ENCODE results near the gene GCNT1.
"Not testable (repeated sequence)": the region's sequence is repeated elsewhere in the genome, so short reads cannot be mapped to it uniquely, and the experiment has no call there.

Gene GCNT1

GRCh38 chr9:76425677-76426453 lies 33.1 kb upstream of the GCNT1 start:
- Histone ChIP-seq H3K4me1 (ENCODE audit: control insufficient read depth in 2 of 2, insufficient read depth in 2 of 2, low read length in 2 of 2) (no peaks in the 10 kb centered on the region), H3K9me3 (ENCODE audit: control insufficient read depth in 2 of 2, low read length in 2 of 2) (no peaks in the 10 kb centered on the region), H3K36me3 (ENCODE audit: control insufficient read depth in 2 of 2, insufficient read depth in 2 of 2, low read length in 2 of 2) (no peaks in the 10 kb centered on the region), H3K27ac (ENCODE audit: low read depth in 2 of 2, low read length in 2 of 2) (no peak overlapping the region), H3K9ac (ENCODE audit: low read depth in 1 of 2, low read length in 2 of 2) (no peak overlapping the region), H3K27me3 (ENCODE audit: control insufficient read depth in 2 of 2, insufficient read depth in 2 of 2, low read length in 2 of 2) (no peaks in the 10 kb centered on the region), H3K4me3 (ENCODE audit: low read length in 2 of 2) (no peak overlapping the region)

GRCh38 chr9:76426807-76427419 lies 32.1 kb upstream of the GCNT1 start:
- no peaks in the 10 kb centered on the region for H3K9me3 ChIP-seq (ENCODE audit: control insufficient read depth in 2 of 2, low read length in 2 of 2)
- H3K4me3 ChIP-seq (ENCODE audit: low read length in 2 of 2): no peak overlapping the region
- no peaks in the 10 kb centered on the region for H3K4me1 ChIP-seq (ENCODE audit: control insufficient read depth in 2 of 2, insufficient read depth in 2 of 2, low read length in 2 of 2)
- H3K36me3 ChIP-seq (ENCODE audit: control insufficient read depth in 2 of 2, insufficient read depth in 2 of 2, low read length in 2 of 2): no peaks in the 10 kb centered on the region
- H3K27me3 ChIP-seq (ENCODE audit: control insufficient read depth in 2 of 2, insufficient read depth in 2 of 2, low read length in 2 of 2): no peaks in the 10 kb centered on the region
- no peak overlapping the region for H3K27ac ChIP-seq (ENCODE audit: low read depth in 2 of 2, low read length in 2 of 2)
- H3K9ac ChIP-seq (ENCODE audit: low read depth in 1 of 2, low read length in 2 of 2): no peak overlapping the region

- Histone ChIP-seq H3K4me1 (ENCODE audit: control insufficient read depth in 2 of 2, insufficient read depth in 2 of 2, low read length in 2 of 2) (no peaks in the 10 kb centered on the region), H3K36me3 (ENCODE audit: control insufficient read depth in 2 of 2, insufficient read depth in 2 of 2, low read length in 2 of 2) (no peaks in the 10 kb centered on the region), H3K9ac (ENCODE audit: low read depth in 1 of 2, low read length in 2 of 2) (no peak overlapping the region), H3K27me3 (ENCODE audit: control insufficient read depth in 2 of 2, insufficient read depth in 2 of 2, low read length in 2 of 2) (no peaks in the 10 kb centered on the region), H3K9me3 (ENCODE audit: control insufficient read depth in 2 of 2, low read length in 2 of 2) (no peaks in the 10 kb centered on the region), H3K4me3 (ENCODE audit: low read length in 2 of 2) (no peak overlapping the region), H3K27ac (ENCODE audit: low read depth in 2 of 2, low read length in 2 of 2) (no peak overlapping the region)
Observed at GRCh38 chr9:76431601-76432000, 27.4 kb upstream of the GCNT1 start.

GRCh38 chr9:76433406-76433805 lies 25.6 kb upstream of the GCNT1 start:
- H3K27ac ChIP-seq (ENCODE audit: low read depth in 2 of 2, low read length in 2 of 2): no peak overlapping the region
- no peaks in the 10 kb centered on the region for H3K9me3 ChIP-seq (ENCODE audit: control insufficient read depth in 2 of 2, low read length in 2 of 2)
- no peaks in the 10 kb centered on the region for H3K4me1 ChIP-seq (ENCODE audit: control insufficient read depth in 2 of 2, insufficient read depth in 2 of 2, low read length in 2 of 2)
- H3K9ac ChIP-seq (ENCODE audit: low read depth in 1 of 2, low read length in 2 of 2): no peak overlapping the region
- no peaks in the 10 kb centered on the region for H3K36me3 ChIP-seq (ENCODE audit: control insufficient read depth in 2 of 2, insufficient read depth in 2 of 2, low read length in 2 of 2)
- no peak overlapping the region for H3K4me3 ChIP-seq (ENCODE audit: low read length in 2 of 2)
- H3K27me3 ChIP-seq (ENCODE audit: control insufficient read depth in 2 of 2, insufficient read depth in 2 of 2, low read length in 2 of 2): no peaks in the 10 kb centered on the region

GRCh38 chr9:76433836-76434235 lies 25.1 kb upstream of the GCNT1 start:
- Histone ChIP-seq H3K9ac (ENCODE audit: low read depth in 1 of 2, low read length in 2 of 2) (no peak overlapping the region), H3K36me3 (ENCODE audit: control insufficient read depth in 2 of 2, insufficient read depth in 2 of 2, low read length in 2 of 2) (no peaks in the 10 kb centered on the region), H3K27ac (ENCODE audit: low read depth in 2 of 2, low read length in 2 of 2) (no peak overlapping the region), H3K9me3 (ENCODE audit: control insufficient read depth in 2 of 2, low read length in 2 of 2) (no peaks in the 10 kb centered on the region), H3K4me1 (ENCODE audit: control insufficient read depth in 2 of 2, insufficient read depth in 2 of 2, low read length in 2 of 2) (no peaks in the 10 kb centered on the region), H3K4me3 (ENCODE audit: low read length in 2 of 2) (no peak overlapping the region), H3K27me3 (ENCODE audit: control insufficient read depth in 2 of 2, insufficient read depth in 2 of 2, low read length in 2 of 2) (no peaks in the 10 kb centered on the region)

- H3K9ac ChIP-seq (ENCODE audit: low read depth in 1 of 2, low read length in 2 of 2); H3K4me3 ChIP-seq (ENCODE audit: low read length in 2 of 2): not testable (repeated sequence)
Observed at GRCh38 chr9:76434897-76435296, 24.1 kb upstream of the GCNT1 start.

GRCh38 chr9:76437017-76437699 lies 21.8 kb upstream of the GCNT1 start:
- not testable (repeated sequence) for H3K36me3 ChIP-seq (ENCODE audit: control insufficient read depth in 2 of 2, insufficient read depth in 2 of 2, low read length in 2 of 2); H3K27me3 ChIP-seq (ENCODE audit: control insufficient read depth in 2 of 2, insufficient read depth in 2 of 2, low read length in 2 of 2); H3K27ac ChIP-seq (ENCODE audit: low read depth in 2 of 2, low read length in 2 of 2); H3K9ac ChIP-seq (ENCODE audit: low read depth in 1 of 2, low read length in 2 of 2); H3K9me3 ChIP-seq (ENCODE audit: control insufficient read depth in 2 of 2, low read length in 2 of 2); H3K4me1 ChIP-seq (ENCODE audit: control insufficient read depth in 2 of 2, insufficient read depth in 2 of 2, low read length in 2 of 2); H3K4me3 ChIP-seq (ENCODE audit: low read length in 2 of 2)

More at GRCh38 chr9:76434897-76435296, 24.1 kb upstream of the GCNT1 start:
- not testable (repeated sequence) for H3K9me3 ChIP-seq (ENCODE audit: control insufficient read depth in 2 of 2, low read length in 2 of 2); H3K27ac ChIP-seq (ENCODE audit: low read depth in 2 of 2, low read length in 2 of 2); H3K36me3 ChIP-seq (ENCODE audit: control insufficient read depth in 2 of 2, insufficient read depth in 2 of 2, low read length in 2 of 2); H3K27me3 ChIP-seq (ENCODE audit: control insufficient read depth in 2 of 2, insufficient read depth in 2 of 2, low read length in 2 of 2); H3K4me1 ChIP-seq (ENCODE audit: control insufficient read depth in 2 of 2, insufficient read depth in 2 of 2, low read length in 2 of 2)

GRCh38 chr9:76438841-76439588 lies 20.0 kb upstream of the GCNT1 start:
- Histone ChIP-seq H3K9ac (ENCODE audit: low read depth in 1 of 2, low read length in 2 of 2) (no peak overlapping the region), H3K4me3 (ENCODE audit: low read length in 2 of 2) (no peak overlapping the region), H3K9me3 (ENCODE audit: control insufficient read depth in 2 of 2, low read length in 2 of 2) (no peaks in the 10 kb centered on the region), H3K27me3 (ENCODE audit: control insufficient read depth in 2 of 2, insufficient read depth in 2 of 2, low read length in 2 of 2) (no peaks in the 10 kb centered on the region), H3K36me3 (ENCODE audit: control insufficient read depth in 2 of 2, insufficient read depth in 2 of 2, low read length in 2 of 2) (no peaks in the 10 kb centered on the region), H3K4me1 (ENCODE audit: control insufficient read depth in 2 of 2, insufficient read depth in 2 of 2, low read length in 2 of 2) (no peaks in the 10 kb centered on the region), H3K27ac (ENCODE audit: low read depth in 2 of 2, low read length in 2 of 2) (no peak overlapping the region)

GRCh38 chr9:76441551-76442322 lies 17.2 kb upstream of the GCNT1 start:
- no peak overlapping the region for H3K4me3 ChIP-seq (ENCODE audit: low read length in 2 of 2)
- H3K9ac ChIP-seq (ENCODE audit: low read depth in 1 of 2, low read length in 2 of 2): no peak overlapping the region
- no peaks in the 10 kb centered on the region for H3K4me1 ChIP-seq (ENCODE audit: control insufficient read depth in 2 of 2, insufficient read depth in 2 of 2, low read length in 2 of 2)
- H3K27ac ChIP-seq (ENCODE audit: low read depth in 2 of 2, low read length in 2 of 2): no peak overlapping the region
- H3K27me3 ChIP-seq (ENCODE audit: control insufficient read depth in 2 of 2, insufficient read depth in 2 of 2, low read length in 2 of 2): no peaks in the 10 kb centered on the region
- H3K36me3 ChIP-seq (ENCODE audit: control insufficient read depth in 2 of 2, insufficient read depth in 2 of 2, low read length in 2 of 2): no peaks in the 10 kb centered on the region
- H3K9me3 ChIP-seq (ENCODE audit: control insufficient read depth in 2 of 2, low read length in 2 of 2): no peaks in the 10 kb centered on the region

Data from mucosa of rectum (tissue), 2 donors.